NCI-H2196 treated with DMSO at 0.1 percent for 48 hours (cell line): ENCODE results near the gene NKD2.
"Not testable (repeated sequence)": the region's sequence is repeated elsewhere in the genome, so short reads cannot be mapped to it uniquely, and the experiment has no call there.

Experiments used
- DNase-seq: peaks from one replicate; lab custom pipeline; 2025; ENCODE audit not compliant: unreplicated experiment; lab: John Stamatoyannopoulos, UW

NKD2 gene

GRCh38 chr5:1013238-1013947 lies 4.8 kb downstream of the NKD2 start:
- DNase-seq: no peak

GRCh38 chr5:1013948-1014301 lies 5.3 kb downstream of the NKD2 start:
- no peak for DNase-seq

GRCh38 chr5:1014346-1014745 lies 5.7 kb downstream of the NKD2 start:
- no peak for DNase-seq

GRCh38 chr5:1014781-1015221 lies 6.2 kb downstream of the NKD2 start:
- DNase-seq: no peak

GRCh38 chr5:1015507-1015906 lies 6.9 kb downstream of the NKD2 start:
- no peak for DNase-seq

GRCh38 chr5:1016036-1016435 lies 7.4 kb downstream of the NKD2 start:
- DNase-seq: no peak

- no peak for DNase-seq
Measured at GRCh38 chr5:1016476-1016875, 7.9 kb downstream of the NKD2 start.

- no peak for DNase-seq
Measured at GRCh38 chr5:1017056-1017455, 8.5 kb downstream of the NKD2 start.

- DNase-seq: no peak
Measured at GRCh38 chr5:1017691-1018455, 9.3 kb downstream of the NKD2 start.

GRCh38 chr5:1018596-1018995 lies 10.0 kb downstream of the NKD2 start:
- DNase-seq: no peak

- DNase-seq: no peak
Measured at GRCh38 chr5:1019001-1019905, 10.7 kb downstream of the NKD2 start.

- DNase-seq: no peak
Measured at GRCh38 chr5:1020452-1020961, 11.9 kb downstream of the NKD2 start.

- DNase-seq: no peak
Measured at GRCh38 chr5:1021136-1021968, 12.8 kb downstream of the NKD2 start.

GRCh38 chr5:1021969-1022336 lies 13.4 kb downstream of the NKD2 start:
- DNase-seq: not testable (repeated sequence)

GRCh38 chr5:1026700-1027621 lies 18.4 kb downstream of the NKD2 start:
- DNase-seq: no peak

- no peak for DNase-seq
Measured at GRCh38 chr5:1027631-1028441, 19.2 kb downstream of the NKD2 start.

GRCh38 chr5:1028481-1029281 lies 20.1 kb downstream of the NKD2 start:
- no peak for DNase-seq
